GM12878 (cell line): Measurements from ENCODE around the gene TUBGCP2. TPM values are rescaled to one million over a fixed set of nuclear protein-coding genes. Genes with fewer than 3 reads are reported as not detected.

Experiments
- ATAC-seq: fragments of 200-7000 bp; cut with Tn5 transposase; 3 replicates; pipeline ENCODE4 v1.9.1; 2020; ENCODE audit warnings: mild to moderate bottlenecking, moderate library complexity
- BruUV-seq: library from RNA; stranded (reverse); fragments of 400-500 nt; replicated peaks from 2 replicates; lab custom pipeline; 2021; lab: Mats Ljungman, UMichigan
- CTCF ChIA-PET: fragments of 300-600 bp; sonication (Branson Sonifier 250); formaldehyde crosslinking; extraction: SDS; loops from one replicate; lab custom pipeline; 2021; ENCODE audit warnings: inconsistent platforms; lab: Yijun Ruan, JAX
- POLR2A ChIA-PET: fragments of 350-600 bp; formaldehyde crosslinking; extraction: SDS; loops from one replicate; lab custom pipeline; 2021; ENCODE audit warnings: inconsistent platforms; lab: Charles Lee
- RAD21 ChIA-PET: fragments of 300-600 bp; sonication (Branson Sonifier 250); formaldehyde crosslinking; loops from one replicate; lab custom pipeline; 2023; ENCODE audit warnings: antibody characterized with exemption; ENCODE audit not compliant: unreplicated experiment; lab: Charles Lee
- SMC1A ChIA-PET: fragments of 300-600 bp; sonication (Branson Sonifier 250); formaldehyde crosslinking; loops from one replicate; lab custom pipeline; 2023; ENCODE audit not compliant: unreplicated experiment, uncharacterized antibody; lab: Charles Lee
- DNase-seq: peaks from one replicate; pipeline ENCODE4 v3.0.0-alpha.2; 2011; ENCODE audit warnings: low read depth, low spot score
- FAIRE-seq: peaks from 3 replicates; lab custom pipeline; 2011; peaks lifted over from hg19 to GRCh38; lab: Jason Lieb, UNC
- H2AFZ ChIP-seq: 2 replicates; pipeline ENCODE4 v1.6.0; 2011; ENCODE audit warnings: low read depth, low read length, control low read depth; ENCODE audit not compliant: control insufficient read depth
- H3K27ac ChIP-seq: 2 replicates; pipeline ENCODE4 v1.5.1; 2011; ENCODE audit warnings: control low read depth; ENCODE audit not compliant: control insufficient read depth, insufficient read depth
- H3K27me3 ChIP-seq, 2 experiments: replicated peaks in 1 of 2; 2 replicates each; pipeline versions ENCODE4 v1.6.0 to v1.6.1; 2011; ENCODE audit warnings: low read length in 1 of 2; ENCODE audit not compliant: control insufficient read depth in 2 of 2, insufficient read depth in 2 of 2
- H3K36me3 ChIP-seq, 2 experiments: 2 replicates each; pipeline ENCODE4 v1.5.1; 2011; ENCODE audit warnings: low read length in 1 of 2; ENCODE audit not compliant: control insufficient read depth in 2 of 2, insufficient read depth in 2 of 2
- H3K4me1 ChIP-seq: 2 replicates; pipeline ENCODE4 v1.6.1; 2011; ENCODE audit warnings: mild to moderate bottlenecking, low read length, moderate library complexity, mixed read lengths; ENCODE audit not compliant: control insufficient read depth, insufficient read depth
- H3K4me2 ChIP-seq: 2 replicates; pipeline ENCODE4 v1.6.0; 2011; ENCODE audit warnings: control low read depth; ENCODE audit not compliant: control insufficient read depth, insufficient read depth
- H3K4me3 ChIP-seq: fragments of 200-600 bp; sonication (generic); 2 replicates; pipeline ENCODE4 v1.5.1; 2016
- H3K79me2 ChIP-seq: 2 replicates; pipeline ENCODE4 v1.6.0; 2011; ENCODE audit warnings: low read length; ENCODE audit not compliant: control insufficient read depth, insufficient read depth
- H3K9ac ChIP-seq: 2 replicates; pipeline ENCODE4 v1.8.0; 2011; ENCODE audit warnings: low read length, control low read depth, mixed read lengths; ENCODE audit not compliant: control insufficient read depth, insufficient read depth
- H3K9me3 ChIP-seq: replicated peaks from 3 replicates; pipeline ENCODE4 v1.5.1; 2011; ENCODE audit warnings: mild to moderate bottlenecking, low read length; ENCODE audit not compliant: control insufficient read depth, insufficient read depth
- H4K20me1 ChIP-seq: 2 replicates; pipeline ENCODE4 v1.6.0; 2011; ENCODE audit not compliant: control insufficient read depth, insufficient read depth
- ETV6 ChIP-seq, 2 experiments: fragments of 450-650 bp in 1 of 2; IDR thresholded peaks in 1 of 2; conservative IDR thresholded peaks in 1 of 2; 2 replicates each; pipeline ENCODE4 v1.6.1; 2014; ENCODE audit warnings: antibody characterized with exemption in 1 of 2, borderline replicate concordance in 1 of 2, low read depth in 1 of 2, mild to moderate bottlenecking in 1 of 2, moderate library complexity in 1 of 2
- ZBTB33 ChIP-seq: fragments of 450-650 bp; IDR thresholded peaks from 2 replicates; pipeline ENCODE4 v1.6.1; 2017; ENCODE audit warnings: mild to moderate bottlenecking
- WGBS: methylation state at CpG from one replicate; pipeline ENCODE4 v1.1.6; 2016; ENCODE audit warnings: low lambda C conversion rate; ENCODE audit not compliant: insufficient replicate concordance, insufficient coverage; ENCODE audit errors: missing lambda C conversion rate; 5-methylcytosine and 5-hydroxymethylcytosine counted together
- in situ Hi-C: fragments of 300-500 bp; cut with MboI; formaldehyde crosslinking; loops from 9 replicates; pipeline ENCODE4 v1.14.3; 2018; ENCODE audit warnings: mixed read lengths
- intact Hi-C: fragments of 100-400 bp; cut with micrococcal nuclease; formaldehyde crosslinking; loops from one replicate; pipeline ENCODE4 v1.14.2; 2022; ENCODE audit not compliant: unreplicated experiment
- microRNA counts: library from miRNA; unstranded; fragments of <30 nt; microRNA quantifications from one replicate; lab custom pipeline; 2016
- microRNA-seq: library from miRNA; unstranded; fragments of <30 nt; microRNA quantifications from one replicate; pipeline ENCODE4, GENCODE V29; 2018
- polyA plus RNA-seq, 11 experiments: library from polyadenylated mRNA; depleted of rRNA in 4 of 11; unstranded in 6 of 11; stranded (reverse) in 5 of 11; fragments of >200 nt; fragmentation: Nextera tagmentation in 4 of 11; fragmentation: Illumina TruSeq in 1 of 11; extraction: Ambion mirVana in 4 of 11; extraction: Trizol in 1 of 11; gene quantifications; 1 replicate in 1 of 11; 2 replicates in 10 of 11; pipeline versions ENCODE4 v1.2.1 to v1.2.3, GENCODE V29; 2011 to 2016; ENCODE audit warnings: inconsistent platforms in 2 of 11, missing spikeins in 2 of 11, low read depth in 1 of 11
- small RNA-seq: library from RNA; depleted of rRNA; stranded (forward); fragments of <200 nt; gene quantifications from one replicate; pipeline ENCODE3, GENCODE V24; 2014
- total RNA-seq, 4 experiments: library from RNA; depleted of rRNA in 3 of 4; stranded (reverse); fragments of >200 nt in 3 of 4; fragmentation: Illumina TruSeq in 1 of 4; extraction: Trizol in 1 of 4; gene quantifications; 2 replicates each; pipeline versions ENCODE4 v1.2.1 to v1.2.3, GENCODE V29; 2013 to 2021

Gene TUBGCP2
- total and polyA plus RNA-seq, 10 of the 15 experiments (the other 5 are each of a cell fraction or from before 2014, with no cell fraction given), result 4.8 to 47.1 (median 34.7) TPM

GRCh38 chr10:133229265-133230043, 79.2 kb downstream of the TUBGCP2 start:
- no TSS peak for BruUV-seq
- Histone ChIP-seq H3K27ac (no peak overlapping the region), H3K4me2 (no peak overlapping the region), H3K9me3 (no peaks in the 10 kb centered on the region), H3K36me3 (no peaks in the 10 kb centered on the region), H3K4me1 (no peaks in the 10 kb centered on the region), H3K9ac (no peak overlapping the region), H3K79me2 (no peaks in the 10 kb centered on the region), H2AFZ (no peak overlapping the region), H3K4me3 (no peak overlapping the region), H4K20me1 (no peaks in the 10 kb centered on the region), H3K27me3 (peaks cover 1 to 3% of the 10 kb centered on the region in 2 experiments; a peak in 2 of 4 replicates)
- in situ Hi-C loops (no loop called here), intact Hi-C loops (no loop called here)
- ChIA-PET RAD21 (no interaction called here), POLR2A (no interaction called here), SMC1A (no interaction called here), CTCF (no interaction called here)
- DNase-seq (no peak), FAIRE-seq (no peak), ATAC-seq (no peak)
- WGBS, result 40% methylated on average over 38 of the region's 58 CpGs
- TF ChIP-seq ZBTB33 (no peak), ETV6 (conservative IDR thresholded peaks at IDR 0.05 in 1 of 2, IDR thresholded peaks at IDR 0.05 in 1 of 2; ENCODE audit: borderline replicate concordance in 1 of 2, low read depth in 1 of 2) (no peak)

MicroRNAs within 50 kb of the gene (microRNA counts, 767-probe panel; counts per million panel counts)
- microRNA hsa-miR-202-3p (lab: Ali Mortazavi, UCI), result 784 counts per million, percentile 18 among the panel's probes with 10 or more counts

Small RNA genes within 50 kb of the gene (microRNA-seq; reads per million reads assigned to microRNA genes)
- gene MIR202, result not detected

Small RNA genes within 50 kb of the gene (small RNA-seq; reads per million reads assigned to genes)
- gene BANF1P2, result not detected

Other genes starting within 250 kb of the TUBGCP2 start
Only the 7 nearest of the 15 such genes appear.
- gene ADAM8, start 32.0 kb downstream of the TUBGCP2 start, total RNA-seq (2014; rRNA removed), result 31.6 and 37.4 TPM in 2 replicates
- gene ADAM8, start 32.0 kb downstream of the TUBGCP2 start, total RNA-seq (2014; rRNA removed; fragmentation: Illumina TruSeq; extraction: Trizol), result 13.0 and 13.2 TPM in 2 replicates
- gene ADAM8, start 32.0 kb downstream of the TUBGCP2 start, total RNA-seq (2021), result 86.1 and 92.7 TPM in 2 replicates
- gene ADAM8, start 32.0 kb downstream of the TUBGCP2 start, polyA plus RNA-seq (2011; rRNA removed), result 5.3 and 15.1 TPM in 2 replicates
- gene ADAM8, start 32.0 kb downstream of the TUBGCP2 start, polyA plus RNA-seq (2014; fragmentation: Illumina TruSeq; extraction: Trizol), result 0.68 and 6.8 TPM in 2 replicates
- 1 to 10 TPM in 1 of 2 experiments, under 1 TPM in 1; 0.37 to 2.3 TPM for gene ADAM8, start 32.0 kb downstream of the TUBGCP2 start, polyA plus RNA-seq (2014; fragmentation: Nextera tagmentation; extraction: Ambion mirVana)
- 51.6 and 73.2 TPM in 2 replicates for gene ADAM8, start 32.0 kb downstream of the TUBGCP2 start, polyA plus RNA-seq (2014; rRNA removed)
- gene ADAM8, start 32.0 kb downstream of the TUBGCP2 start, polyA plus RNA-seq (2016; fragmentation: Nextera tagmentation; extraction: Ambion mirVana), result 10 to 100 TPM; 28.4 to 34.1 TPM
- gene ZNF511, start within 50 bp of the TUBGCP2 start, total RNA-seq (2014; rRNA removed), result 21.0 and 21.3 TPM in 2 replicates
- 29.8 and 30.3 TPM in 2 replicates for gene ZNF511, start within 50 bp of the TUBGCP2 start, total RNA-seq (2014; rRNA removed; fragmentation: Illumina TruSeq; extraction: Trizol)
- 50.3 and 57.1 TPM in 2 replicates for gene ZNF511, start within 50 bp of the TUBGCP2 start, total RNA-seq (2021)
- gene ZNF511, start within 50 bp of the TUBGCP2 start, polyA plus RNA-seq (2011; rRNA removed), result 24.8 and 32.1 TPM in 2 replicates
- 12.0 and 31.8 TPM in 2 replicates for gene ZNF511, start within 50 bp of the TUBGCP2 start, polyA plus RNA-seq (2014; fragmentation: Illumina TruSeq; extraction: Trizol)
- 1 to 10 TPM in 1 of 2 experiments, under 1 TPM in 1; 0.58 to 6.0 TPM for gene ZNF511, start within 50 bp of the TUBGCP2 start, polyA plus RNA-seq (2014; fragmentation: Nextera tagmentation; extraction: Ambion mirVana)
- gene ZNF511, start within 50 bp of the TUBGCP2 start, polyA plus RNA-seq (2014; rRNA removed), result 49.0 and 54.9 TPM in 2 replicates
- 100 to 1,000 TPM; 110 TPM for gene ZNF511, start within 50 bp of the TUBGCP2 start, polyA plus RNA-seq (2016; fragmentation: Nextera tagmentation; extraction: Ambion mirVana)
- gene CALY, start 28.0 kb upstream of the TUBGCP2 start, total RNA-seq (2014; rRNA removed), result not detected in 2 replicates
- gene CALY, start 28.0 kb upstream of the TUBGCP2 start, total RNA-seq (2014; rRNA removed; fragmentation: Illumina TruSeq; extraction: Trizol), result not detected in 2 replicates
- not detected in 2 replicates for gene CALY, start 28.0 kb upstream of the TUBGCP2 start, total RNA-seq (2021)
- gene CALY, start 28.0 kb upstream of the TUBGCP2 start, polyA plus RNA-seq (2011; rRNA removed), result 0.07 TPM in 1 of 2 replicates, not detected in the other
- gene CALY, start 28.0 kb upstream of the TUBGCP2 start, polyA plus RNA-seq (2014; fragmentation: Illumina TruSeq; extraction: Trizol), result not detected in 2 replicates
- not detected for gene CALY, start 28.0 kb upstream of the TUBGCP2 start, polyA plus RNA-seq (2014; fragmentation: Nextera tagmentation; extraction: Ambion mirVana)
- not detected in 2 replicates for gene CALY, start 28.0 kb upstream of the TUBGCP2 start, polyA plus RNA-seq (2014; rRNA removed)
- gene CALY, start 28.0 kb upstream of the TUBGCP2 start, polyA plus RNA-seq (2016; fragmentation: Nextera tagmentation; extraction: Ambion mirVana), result not detected
- not detected in 2 replicates for gene PRAP1, start 38.5 kb upstream of the TUBGCP2 start, total RNA-seq (2014; rRNA removed)
- gene PRAP1, start 38.5 kb upstream of the TUBGCP2 start, total RNA-seq (2014; rRNA removed; fragmentation: Illumina TruSeq; extraction: Trizol), result not detected in 2 replicates
- gene PRAP1, start 38.5 kb upstream of the TUBGCP2 start, total RNA-seq (2021), result not detected in 2 replicates
- gene PRAP1, start 38.5 kb upstream of the TUBGCP2 start, polyA plus RNA-seq (2011; rRNA removed), result not detected in 2 replicates
- not detected in 2 replicates for gene PRAP1, start 38.5 kb upstream of the TUBGCP2 start, polyA plus RNA-seq (2014; fragmentation: Illumina TruSeq; extraction: Trizol)
- not detected for gene PRAP1, start 38.5 kb upstream of the TUBGCP2 start, polyA plus RNA-seq (2014; fragmentation: Nextera tagmentation; extraction: Ambion mirVana)
- not detected in 2 replicates for gene PRAP1, start 38.5 kb upstream of the TUBGCP2 start, polyA plus RNA-seq (2014; rRNA removed)
- under 1 TPM in 1 of 2 experiments, not detected in 1; 0.25 TPM for gene PRAP1, start 38.5 kb upstream of the TUBGCP2 start, polyA plus RNA-seq (2016; fragmentation: Nextera tagmentation; extraction: Ambion mirVana)
- 35.3 and 35.4 TPM in 2 replicates for gene FUOM, start 49.1 kb upstream of the TUBGCP2 start, total RNA-seq (2014; rRNA removed)
- 19.2 and 21.4 TPM in 2 replicates for gene FUOM, start 49.1 kb upstream of the TUBGCP2 start, total RNA-seq (2014; rRNA removed; fragmentation: Illumina TruSeq; extraction: Trizol)
- gene FUOM, start 49.1 kb upstream of the TUBGCP2 start, total RNA-seq (2021), result 34.9 and 36.9 TPM in 2 replicates
- 9.9 and 13.6 TPM in 2 replicates for gene FUOM, start 49.1 kb upstream of the TUBGCP2 start, polyA plus RNA-seq (2011; rRNA removed)
- gene FUOM, start 49.1 kb upstream of the TUBGCP2 start, polyA plus RNA-seq (2014; fragmentation: Illumina TruSeq; extraction: Trizol), result 2.2 and 7.0 TPM in 2 replicates
- gene FUOM, start 49.1 kb upstream of the TUBGCP2 start, polyA plus RNA-seq (2014; fragmentation: Nextera tagmentation; extraction: Ambion mirVana), result 10 to 100 TPM in 1 of 2 experiments, 1 to 10 TPM in 1; 1.8 to 11.2 TPM
- gene FUOM, start 49.1 kb upstream of the TUBGCP2 start, polyA plus RNA-seq (2014; rRNA removed), result 41.7 and 50.2 TPM in 2 replicates
- 10 to 100 TPM; 29.7 to 33.3 TPM for gene FUOM, start 49.1 kb upstream of the TUBGCP2 start, polyA plus RNA-seq (2016; fragmentation: Nextera tagmentation; extraction: Ambion mirVana)
- gene ECHS1, start 64.5 kb upstream of the TUBGCP2 start, total RNA-seq (2014; rRNA removed), result 63.5 and 71.4 TPM in 2 replicates
- gene ECHS1, start 64.5 kb upstream of the TUBGCP2 start, total RNA-seq (2014; rRNA removed; fragmentation: Illumina TruSeq; extraction: Trizol), result 48.0 and 50.8 TPM in 2 replicates
- 73.2 and 77.8 TPM in 2 replicates for gene ECHS1, start 64.5 kb upstream of the TUBGCP2 start, total RNA-seq (2021)
- gene ECHS1, start 64.5 kb upstream of the TUBGCP2 start, polyA plus RNA-seq (2011; rRNA removed), result 21.0 and 32.7 TPM in 2 replicates
- gene ECHS1, start 64.5 kb upstream of the TUBGCP2 start, polyA plus RNA-seq (2014; fragmentation: Illumina TruSeq; extraction: Trizol), result 35.6 and 57.1 TPM in 2 replicates
- 10 to 100 TPM; 55.3 to 67.7 TPM for gene ECHS1, start 64.5 kb upstream of the TUBGCP2 start, polyA plus RNA-seq (2014; fragmentation: Nextera tagmentation; extraction: Ambion mirVana)
- 51.9 and 52.6 TPM in 2 replicates for gene ECHS1, start 64.5 kb upstream of the TUBGCP2 start, polyA plus RNA-seq (2014; rRNA removed)
- 100 to 1,000 TPM; 162 to 164 TPM for gene ECHS1, start 64.5 kb upstream of the TUBGCP2 start, polyA plus RNA-seq (2016; fragmentation: Nextera tagmentation; extraction: Ambion mirVana)
- gene PAOX, start 70.4 kb upstream of the TUBGCP2 start, total RNA-seq (2014; rRNA removed), result 11.7 and 13.8 TPM in 2 replicates
- 5.5 and 7.2 TPM in 2 replicates for gene PAOX, start 70.4 kb upstream of the TUBGCP2 start, total RNA-seq (2014; rRNA removed; fragmentation: Illumina TruSeq; extraction: Trizol)
- 14.4 and 16.1 TPM in 2 replicates for gene PAOX, start 70.4 kb upstream of the TUBGCP2 start, total RNA-seq (2021)
- gene PAOX, start 70.4 kb upstream of the TUBGCP2 start, polyA plus RNA-seq (2011; rRNA removed), result 4.3 and 4.7 TPM in 2 replicates
- 2.2 and 4.1 TPM in 2 replicates for gene PAOX, start 70.4 kb upstream of the TUBGCP2 start, polyA plus RNA-seq (2014; fragmentation: Illumina TruSeq; extraction: Trizol)
- 1 to 10 TPM; 1.2 to 4.9 TPM for gene PAOX, start 70.4 kb upstream of the TUBGCP2 start, polyA plus RNA-seq (2014; fragmentation: Nextera tagmentation; extraction: Ambion mirVana)
- gene PAOX, start 70.4 kb upstream of the TUBGCP2 start, polyA plus RNA-seq (2014; rRNA removed), result 15.1 and 16.1 TPM in 2 replicates
- 10 to 100 TPM; 20.5 to 22.2 TPM for gene PAOX, start 70.4 kb upstream of the TUBGCP2 start, polyA plus RNA-seq (2016; fragmentation: Nextera tagmentation; extraction: Ambion mirVana)